ENCODE data around the gene TRRAP. TPM values are rescaled to one million over a fixed set of nuclear protein-coding genes. Genes with fewer than 3 reads are reported as not detected.

Gene TRRAP
- total RNA-seq, 1 donor = 20.3 TPM

- no peak overlapping the region for H3K4me3 ChIP-seq (ENCODE audit: low read depth, low read length)
- TF ChIP-seq, protein P1, sequence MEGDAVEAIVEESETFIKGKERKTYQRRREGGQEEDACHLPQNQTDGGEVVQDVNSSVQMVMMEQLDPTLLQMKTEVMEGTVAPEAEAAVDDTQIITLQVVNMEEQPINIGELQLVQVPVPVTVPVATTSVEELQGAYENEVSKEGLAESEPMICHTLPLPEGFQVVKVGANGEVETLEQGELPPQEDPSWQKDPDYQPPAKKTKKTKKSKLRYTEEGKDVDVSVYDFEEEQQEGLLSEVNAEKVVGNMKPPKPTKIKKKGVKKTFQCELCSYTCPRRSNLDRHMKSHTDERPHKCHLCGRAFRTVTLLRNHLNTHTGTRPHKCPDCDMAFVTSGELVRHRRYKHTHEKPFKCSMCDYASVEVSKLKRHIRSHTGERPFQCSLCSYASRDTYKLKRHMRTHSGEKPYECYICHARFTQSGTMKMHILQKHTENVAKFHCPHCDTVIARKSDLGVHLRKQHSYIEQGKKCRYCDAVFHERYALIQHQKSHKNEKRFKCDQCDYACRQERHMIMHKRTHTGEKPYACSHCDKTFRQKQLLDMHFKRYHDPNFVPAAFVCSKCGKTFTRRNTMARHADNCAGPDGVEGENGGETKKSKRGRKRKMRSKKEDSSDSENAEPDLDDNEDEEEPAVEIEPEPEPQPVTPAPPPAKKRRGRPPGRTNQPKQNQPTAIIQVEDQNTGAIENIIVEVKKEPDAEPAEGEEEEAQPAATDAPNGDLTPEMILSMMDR (IDR thresholded peaks at IDR 0.05; ENCODE audit: insufficient read depth, low read depth, low read length) = no peak
- DNase-seq (ENCODE audit: low read depth) = no peak
Observed at GRCh38 chr7:98892609-98893008, 14.3 kb downstream of the TRRAP start.

DNA sequence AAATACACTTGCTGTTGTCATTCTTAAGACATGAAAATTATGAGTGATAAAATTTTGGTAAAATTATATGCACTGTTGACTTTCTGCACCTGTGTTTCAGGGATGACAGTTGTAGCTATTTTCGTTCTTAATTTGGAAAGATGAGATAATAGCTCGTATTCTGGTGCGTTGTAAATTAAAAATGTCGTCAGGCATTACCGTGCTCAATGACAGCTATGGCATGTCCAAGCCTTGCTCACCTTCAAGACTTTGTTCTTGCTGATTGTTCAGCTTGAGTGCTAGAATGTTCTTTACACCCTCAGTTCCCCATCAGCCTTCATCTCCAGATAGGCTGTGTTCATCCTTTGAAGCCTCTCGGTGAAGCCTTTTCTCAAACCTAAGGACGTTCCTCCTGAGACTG is 21.5 kb downstream of the TRRAP start:
- DNase-seq (ENCODE audit: low read depth) = no peak
- TF ChIP-seq, protein P1 (IDR thresholded peaks at IDR 0.05; ENCODE audit: insufficient read depth, low read depth, low read length) = no peak

GRCh38 chr7:98900815-98901214 is 22.5 kb downstream of the TRRAP start:
- TF ChIP-seq, protein P1 (IDR thresholded peaks at IDR 0.05; ENCODE audit: insufficient read depth, low read depth, low read length) = no peak

More for the DNA sequence above, 21.5 kb downstream of the TRRAP start:
- no peak overlapping the region for H3K4me3 ChIP-seq (ENCODE audit: low read depth, low read length)

DNA sequence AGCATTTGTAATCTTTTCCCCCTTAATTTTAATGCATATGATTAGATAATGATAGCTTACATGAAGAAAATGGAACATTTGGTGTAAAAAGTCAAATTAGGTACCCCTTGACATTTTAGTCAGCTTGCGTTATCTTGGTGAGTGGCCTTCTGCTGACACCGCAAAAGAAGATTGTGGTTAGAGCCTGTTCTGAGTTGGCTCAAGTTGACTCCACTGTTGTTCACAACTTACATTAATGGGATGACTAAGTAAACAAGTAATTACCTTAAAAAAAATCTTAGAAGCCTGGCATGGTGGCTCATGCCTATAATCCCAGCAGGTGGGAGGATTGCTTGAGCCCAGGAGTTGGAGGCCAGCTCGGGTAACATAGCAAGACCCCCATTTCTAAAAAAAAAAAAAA is 24.2 kb downstream of the TRRAP start:
- DNase-seq (ENCODE audit: low read depth) = no peak
- no peak overlapping the region for H3K4me3 ChIP-seq (ENCODE audit: low read depth, low read length)
- TF ChIP-seq, protein P1 (IDR thresholded peaks at IDR 0.05; ENCODE audit: insufficient read depth, low read depth, low read length) = no peak

More at GRCh38 chr7:98900815-98901214, 22.5 kb downstream of the TRRAP start:
- no peak for DNase-seq (ENCODE audit: low read depth)
- no peak overlapping the region for H3K4me3 ChIP-seq (ENCODE audit: low read depth, low read length)

GRCh38 chr7:98903246-98903645 is 24.9 kb downstream of the TRRAP start:
- TF ChIP-seq, protein P1 (IDR thresholded peaks at IDR 0.05; ENCODE audit: insufficient read depth, low read depth, low read length) = no peak
- DNase-seq (ENCODE audit: low read depth) = no peak
- H3K4me3 ChIP-seq (ENCODE audit: low read depth, low read length) = no peak overlapping the region

GRCh38 chr7:98907570-98907969 is 29.2 kb downstream of the TRRAP start:
- no peak for DNase-seq (ENCODE audit: low read depth)
- H3K4me3 ChIP-seq (ENCODE audit: low read depth, low read length) = no peak overlapping the region
- TF ChIP-seq, protein P1 (IDR thresholded peaks at IDR 0.05; ENCODE audit: insufficient read depth, low read depth, low read length) = no peak

DNA sequence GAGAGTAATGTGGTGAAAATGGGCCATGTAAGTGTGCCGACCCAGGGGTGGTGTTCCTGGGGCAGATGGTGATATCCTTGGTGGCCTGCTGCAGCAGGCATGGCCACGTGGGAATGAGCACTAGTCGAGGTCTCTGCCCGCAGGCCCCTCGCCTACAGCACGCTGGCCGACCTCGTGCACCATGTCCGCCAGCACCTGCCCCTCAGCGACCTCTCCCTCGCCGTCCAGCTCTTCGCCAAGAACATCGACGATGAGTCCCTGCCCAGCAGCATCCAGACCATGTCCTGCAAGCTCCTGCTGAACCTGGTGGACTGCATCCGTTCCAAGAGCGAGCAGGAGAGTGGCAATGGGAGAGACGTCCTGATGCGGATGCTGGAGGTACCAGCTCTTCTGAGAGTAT is 30.3 kb downstream of the TRRAP start:
- TF ChIP-seq, protein P1 (IDR thresholded peaks at IDR 0.05; ENCODE audit: insufficient read depth, low read depth, low read length) = no peak
- DNase-seq (ENCODE audit: low read depth) = no peak
- H3K4me3 ChIP-seq (ENCODE audit: low read depth, low read length) = no peak overlapping the region

Measured in fibroblast of villous mesenchyme (primary cell).